HL-60 (cell line): Measurements from ENCODE around the gene TLX1.

Source experiments
- DNase-seq, 2 experiments: peaks; one replicate each; pipeline ENCODE4 v3.0.0-alpha.2; 2010 to 2020; ENCODE audit warnings: low read depth in 1 of 2, low spot score in 1 of 2
- H3K27ac ChIP-seq: fragments of 250-450 bp; sonication (Bioruptor Pico); replicated peaks from 2 replicates; pipeline ENCODE4 v1.5.1; 2020; ENCODE audit warnings: mild to moderate bottlenecking, moderate library complexity
- H3K27me3 ChIP-seq: fragments of 250-450 bp; sonication (Bioruptor Pico); 2 replicates; pipeline ENCODE4 v1.5.1; 2021; ENCODE audit warnings: mild to moderate bottlenecking, moderate library complexity; ENCODE audit not compliant: insufficient read depth, poor library complexity, severe bottlenecking
- H3K4me3 ChIP-seq: replicated peaks from 2 replicates; pipeline ENCODE4 v1.5.1; 2011; ENCODE audit warnings: mild to moderate bottlenecking, control low read depth, low read length; ENCODE audit not compliant: insufficient read depth
- CTCF ChIP-seq: IDR thresholded peaks from one replicate; pipeline ENCODE4 v1.5.1; 2011; ENCODE audit warnings: low read length, control low read depth, inconsistent platforms; ENCODE audit not compliant: insufficient read depth
- GABPA ChIP-seq: IDR thresholded peaks from 2 replicates; pipeline ENCODE4 v1.6.1; 2012; ENCODE audit warnings: low read depth
- POLR2AphosphoS5 ChIP-seq: IDR thresholded peaks from 2 replicates; pipeline ENCODE4 v1.6.1; 2012; ENCODE audit warnings: low read depth
- REST ChIP-seq: IDR thresholded peaks from 2 replicates; pipeline ENCODE4 v1.6.1; 2012; ENCODE audit warnings: low read depth; ENCODE audit not compliant: insufficient replicate concordance
- SPI1 ChIP-seq: IDR thresholded peaks from 2 replicates; pipeline ENCODE4 v1.6.1; 2012; ENCODE audit warnings: low read depth, mild to moderate bottlenecking, borderline replicate concordance

The TLX1 gene

GRCh38 chr10:101182936-101183335, 51.8 kb downstream of the TLX1 start:
- TF ChIP-seq REST, result no peak
- no peak for DNase-seq
- H3K27me3 ChIP-seq, result peaks cover 4% of the 10 kb centered on the region
- H3K4me3 ChIP-seq, result no peak overlapping the region
- no peak overlapping the region for H3K27ac ChIP-seq

GRCh38 chr10:101183458-101184183, 52.5 kb downstream of the TLX1 start:
- H3K27ac ChIP-seq, result no peak overlapping the region
- H3K4me3 ChIP-seq, result no peak overlapping the region
- no peak for TF ChIP-seq POLR2AphosphoS5
- TF ChIP-seq SPI1, result no peak
- TF ChIP-seq CTCF, result no peak
- TF ChIP-seq GABPA, result no peak
- no peak for TF ChIP-seq REST
- no peak for DNase-seq
- peaks cover 4% of the 10 kb centered on the region for H3K27me3 ChIP-seq
